GM18951 (cell line): ENCODE results near the gene JAG1.

Source experiments
- POLR2A ChIP-seq: IDR thresholded peaks from 4 replicates; pipeline ENCODE4 v1.6.1; 2011; ENCODE audit warnings: mild to moderate bottlenecking; ENCODE audit not compliant: insufficient read length, insufficient read depth; ENCODE audit errors: extremely low read depth
- in situ Hi-C: fragments of 300-500 bp; cut with MboI; formaldehyde crosslinking; loops from one replicate; pipeline ENCODE4 v1.12.0; 2022; ENCODE audit warnings: low sequenced_read_pairs, mixed read lengths, inconsistent platforms; ENCODE audit not compliant: unreplicated experiment

JAG1 gene

DNA sequence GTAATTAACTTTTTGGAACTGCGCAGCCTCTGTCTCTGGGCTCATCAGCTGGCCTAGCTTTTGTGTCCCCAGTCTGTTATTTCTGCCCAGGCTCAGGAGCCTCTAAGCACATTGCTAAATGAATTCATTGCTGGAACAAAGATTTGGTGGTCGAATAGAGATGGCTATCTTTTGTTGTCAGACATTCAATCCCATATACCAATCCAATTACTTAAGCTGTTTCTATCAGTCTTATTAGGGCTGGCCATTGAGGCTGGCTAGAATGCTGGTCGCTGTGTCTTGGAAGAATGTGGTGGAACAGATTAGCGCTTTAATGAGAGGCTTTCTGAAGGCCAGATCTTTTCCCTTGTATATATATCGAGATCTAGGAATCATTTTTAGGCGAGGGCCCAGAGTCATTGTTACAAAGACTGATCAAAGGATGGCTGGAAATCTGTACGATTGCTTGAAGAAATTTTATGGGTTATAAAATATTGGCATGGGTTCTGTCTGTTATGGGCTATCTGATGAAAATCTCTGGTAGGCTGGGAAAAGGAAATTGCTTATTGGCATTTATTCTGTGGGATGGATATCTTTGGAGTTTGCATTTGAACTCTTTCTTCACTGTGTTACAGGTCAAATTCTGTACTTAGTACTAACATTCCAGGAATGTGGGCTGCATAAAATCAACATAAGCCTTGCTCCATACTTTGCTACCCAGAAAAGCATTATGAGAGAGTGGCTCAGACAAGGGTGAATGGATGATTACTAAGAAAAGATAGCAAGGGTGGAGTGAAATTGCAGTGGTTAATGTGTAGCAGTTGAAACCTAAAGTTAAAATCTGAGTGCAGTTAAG, 34.8 kb upstream of the JAG1 start:
- TF ChIP-seq POLR2A = no peak
- in situ Hi-C loops = no loop called here

GRCh38 chr20:10707791-10708190, 34.0 kb upstream of the JAG1 start:
- no peak for TF ChIP-seq POLR2A
- in situ Hi-C loops = no loop called here

GRCh38 chr20:10707068-10707467, 33.3 kb upstream of the JAG1 start:
- in situ Hi-C loops = no loop called here
- TF ChIP-seq POLR2A = no peak

GRCh38 chr20:10706460-10706811, 32.6 kb upstream of the JAG1 start:
- TF ChIP-seq POLR2A = no peak
- in situ Hi-C loops = no loop called here

GRCh38 chr20:10705801-10706459, 32.1 kb upstream of the JAG1 start:
- no peak for TF ChIP-seq POLR2A
- in situ Hi-C loops = no loop called here

DNA sequence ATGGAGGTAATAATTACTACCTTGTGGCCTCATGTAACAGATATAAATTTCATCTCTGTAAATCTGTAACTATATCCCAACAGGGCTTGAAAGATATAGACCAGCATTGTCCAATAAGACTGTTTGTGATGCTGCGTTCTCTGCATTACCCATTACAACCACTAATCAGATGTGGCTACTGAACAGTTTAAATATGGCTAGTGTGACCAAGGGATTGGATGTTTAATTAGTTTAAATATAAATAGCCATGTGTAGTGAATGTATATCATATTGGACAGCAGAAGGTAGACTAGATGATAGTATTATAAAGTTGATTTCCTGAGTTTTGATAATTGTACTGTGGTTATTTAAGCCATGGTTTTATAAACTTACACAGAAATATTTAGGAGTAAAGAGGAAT, 27.8 kb upstream of the JAG1 start:
- no peak for TF ChIP-seq POLR2A
- in situ Hi-C loops = no loop called here

DNA sequence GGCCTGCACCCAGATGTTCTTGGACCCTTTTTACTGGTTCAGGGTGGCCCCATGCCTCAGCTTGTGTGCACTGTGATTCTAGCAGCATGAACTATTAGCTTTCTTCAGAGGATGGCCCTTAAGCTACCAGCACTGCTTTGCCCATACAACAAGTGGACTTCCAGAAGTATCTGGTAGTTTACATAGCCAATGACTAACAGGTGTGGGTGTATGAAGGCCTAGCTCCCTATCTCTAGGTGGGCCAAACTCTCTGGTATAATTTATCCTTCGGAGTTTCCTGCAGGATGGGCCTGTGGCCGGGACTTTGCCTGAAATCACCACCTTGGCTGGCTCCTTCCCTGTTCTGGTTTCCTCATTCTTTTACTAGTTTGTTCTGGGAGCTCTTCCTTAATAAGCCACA, 26.1 kb upstream of the JAG1 start:
- no peak for TF ChIP-seq POLR2A
- in situ Hi-C loops = loop anchor here (25.0 kb wide), 1 partner anchor 837 kb away; no protein-coding TSS in a partner anchor

DNA sequence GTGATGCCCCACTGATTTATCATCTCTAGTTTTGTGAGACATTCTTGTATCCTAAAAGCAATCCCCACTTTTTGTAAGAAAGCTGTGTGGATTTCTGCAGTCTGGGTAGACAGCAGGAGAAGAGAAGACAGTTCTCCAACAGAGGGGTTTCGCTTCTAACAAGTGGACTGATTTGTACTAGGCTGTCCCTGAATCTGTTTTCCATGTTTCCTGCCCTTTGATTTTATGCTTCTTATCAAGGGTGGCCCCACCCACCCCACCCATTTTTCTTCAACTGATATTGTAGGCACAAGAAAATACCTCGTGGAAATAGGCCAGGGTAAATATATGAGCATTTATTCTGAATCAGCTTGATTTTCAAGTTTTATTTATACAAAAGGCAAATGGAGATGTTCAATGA, 25.7 kb upstream of the JAG1 start:
- in situ Hi-C loops = loop anchor here (25.0 kb wide), 1 partner anchor 838 kb away; no protein-coding TSS in a partner anchor
- no peak for TF ChIP-seq POLR2A

DNA sequence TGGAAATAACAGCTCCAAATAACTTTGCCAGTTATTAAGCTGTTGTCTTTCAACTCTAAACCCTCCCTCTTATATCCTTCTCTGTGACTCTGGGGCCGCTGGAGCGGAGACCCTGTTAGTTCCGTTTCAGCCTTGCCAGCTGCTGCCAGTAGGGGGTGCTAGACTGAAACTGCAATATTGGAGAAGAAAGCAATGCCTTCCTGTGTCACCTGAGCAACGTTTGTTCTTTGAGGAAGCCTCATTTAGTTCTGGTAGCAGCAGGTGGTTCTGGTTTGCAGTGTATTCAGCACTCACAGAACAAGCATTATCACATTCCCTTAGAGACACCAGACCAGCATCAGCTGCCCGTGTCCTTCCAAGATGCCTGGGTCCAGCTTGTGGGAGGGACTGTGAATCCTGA, 22.9 kb upstream of the JAG1 start:
- no peak for TF ChIP-seq POLR2A
- in situ Hi-C loops = loop anchor here (25.0 kb wide), 1 partner anchor 841 kb away; no protein-coding TSS in a partner anchor

GRCh38 chr20:10689385-10689784, 15.6 kb upstream of the JAG1 start:
- in situ Hi-C loops = loop anchor here (25.0 kb wide), 1 partner anchor 848 kb away; no protein-coding TSS in a partner anchor
- TF ChIP-seq POLR2A = no peak

- TF ChIP-seq POLR2A = no peak
- in situ Hi-C loops = loop anchor here (25.0 kb wide), 1 partner anchor 849 kb away; no protein-coding TSS in a partner anchor
Observed at GRCh38 chr20:10687895-10688294, 14.1 kb upstream of the JAG1 start.

- in situ Hi-C loops = loop anchor here (25.0 kb wide), 1 partner anchor 851 kb away; no protein-coding TSS in a partner anchor
- no peak for TF ChIP-seq POLR2A
Observed at GRCh38 chr20:10686356-10687133, 12.7 kb upstream of the JAG1 start.

- in situ Hi-C loops = loop anchor here (25.0 kb wide), 1 partner anchor 854 kb away; no protein-coding TSS in a partner anchor
Observed at GRCh38 chr20:10683537-10683936, 9.7 kb upstream of the JAG1 start.

DNA sequence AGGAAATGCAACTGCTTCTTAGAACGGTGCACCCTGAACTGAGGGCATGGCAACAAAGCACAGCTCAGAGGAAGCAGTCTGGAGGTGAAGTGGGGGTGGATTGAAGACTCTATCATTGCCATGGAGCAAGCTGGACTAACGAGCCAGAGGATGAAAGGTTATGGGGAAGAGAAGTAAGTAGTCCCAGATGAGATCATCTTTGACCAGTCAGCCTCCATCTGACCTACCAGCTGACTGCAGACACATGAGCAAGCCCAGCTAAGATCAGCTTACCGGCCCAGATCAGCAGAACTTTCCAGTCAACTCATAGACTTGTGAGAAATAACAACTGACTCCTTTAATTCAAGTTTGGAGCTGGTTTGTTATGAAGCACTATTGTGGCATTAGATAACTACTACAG, 9.1 kb upstream of the JAG1 start:
- in situ Hi-C loops = loop anchor here (25.0 kb wide), 1 partner anchor 854 kb away; no protein-coding TSS in a partner anchor
- TF ChIP-seq POLR2A = no peak

More at GRCh38 chr20:10683537-10683936, 9.7 kb upstream of the JAG1 start:
- no peak for TF ChIP-seq POLR2A
